GM23248 (cell line): ENCODE measurements around the gene TNNT1. TPM values are rescaled to one million over a fixed set of nuclear protein-coding genes. Genes with fewer than 3 reads are reported as not detected.

Experiments used
- DNase-seq: peaks from one replicate; pipeline ENCODE4 v3.0.0-alpha.2; 2015
- H2AFZ ChIP-seq: fragments of 200-600 bp; sonication (generic); 2 replicates; pipeline ENCODE4 v1.6.1; 2016; ENCODE audit warnings: antibody characterized with exemption
- H3F3A ChIP-seq: fragments of 200-600 bp; sonication (generic); 2 replicates; pipeline ENCODE4 v1.6.1; 2016; ENCODE audit warnings: mild to moderate bottlenecking, antibody characterized with exemption, mixed run types; ENCODE audit not compliant: insufficient read depth
- H3K27ac ChIP-seq: fragments of 200-600 bp; sonication (generic); 2 replicates; pipeline ENCODE4 v1.5.1; 2016; ENCODE audit warnings: mild to moderate bottlenecking
- H3K27me3 ChIP-seq: fragments of 200-600 bp; sonication (generic); replicated peaks from 2 replicates; pipeline ENCODE4 v1.6.1; 2016; ENCODE audit warnings: mild to moderate bottlenecking; ENCODE audit not compliant: insufficient read depth
- H3K36me3 ChIP-seq: fragments of 200-600 bp; sonication (generic); 2 replicates; pipeline ENCODE4 v1.6.1; 2016; ENCODE audit warnings: low read depth, mild to moderate bottlenecking
- H3K4me1 ChIP-seq: fragments of 200-600 bp; sonication (generic); 2 replicates; pipeline ENCODE4 v1.6.1; 2016; ENCODE audit warnings: mild to moderate bottlenecking; ENCODE audit not compliant: insufficient read depth
- H3K4me2 ChIP-seq: fragments of 200-600 bp; sonication (generic); one replicate; pipeline ENCODE4 v1.6.1; 2016; ENCODE audit warnings: mild to moderate bottlenecking; ENCODE audit not compliant: unreplicated experiment
- H3K4me3 ChIP-seq: fragments of 200-600 bp; sonication (generic); 2 replicates; pipeline ENCODE4 v1.5.1; 2016; ENCODE audit warnings: mild to moderate bottlenecking
- H3K79me2 ChIP-seq: fragments of 200-600 bp; sonication (generic); 2 replicates; pipeline ENCODE4 v1.6.1; 2016; ENCODE audit warnings: mild to moderate bottlenecking; ENCODE audit not compliant: insufficient read depth
- H3K9ac ChIP-seq: fragments of 200-600 bp; sonication (generic); 2 replicates; pipeline ENCODE4 v1.6.1; 2016; ENCODE audit warnings: mild to moderate bottlenecking
- H3K9me2 ChIP-seq: fragments of 200-600 bp; sonication (generic); 2 replicates; pipeline ENCODE4 v1.6.1; 2016; ENCODE audit warnings: mixed run types, mild to moderate bottlenecking, moderate library complexity; ENCODE audit not compliant: insufficient read depth
- H3K9me3 ChIP-seq: fragments of 200-600 bp; sonication (generic); one replicate; pipeline ENCODE4 v1.6.1; 2017; ENCODE audit warnings: low read depth
- H4K20me1 ChIP-seq: fragments of 200-600 bp; sonication (generic); 2 replicates; pipeline ENCODE4 v1.6.0; 2016; ENCODE audit not compliant: insufficient read depth
- EZH2 ChIP-seq: fragments of 200-600 bp; sonication (generic); IDR thresholded peaks from 2 replicates; pipeline ENCODE4 v1.6.1; 2018; ENCODE audit warnings: antibody characterized with exemption, mild to moderate bottlenecking; ENCODE audit not compliant: insufficient read depth, poor library complexity, severe bottlenecking
- EZH2phosphoT487 ChIP-seq: fragments of 200-600 bp; sonication (generic); IDR thresholded peaks from 2 replicates; pipeline ENCODE4 v1.6.1; 2018; ENCODE audit warnings: antibody characterized with exemption, moderate library complexity, mild to moderate bottlenecking, low read depth; ENCODE audit not compliant: insufficient read depth
- WGBS, 2 experiments: methylation state at CpG; one replicate each; pipeline ENCODE4 v1.1.6; 2015 to 2017; ENCODE audit warnings: low lambda C conversion rate in 2 of 2, low coverage in 1 of 2; ENCODE audit errors: missing lambda C conversion rate in 2 of 2; 5-methylcytosine and 5-hydroxymethylcytosine counted together
- in situ Hi-C: fragments of 300-500 bp; cut with MboI; formaldehyde crosslinking; loops from 2 replicates; pipeline ENCODE4 v1.15.0; 2020
- polyA plus RNA-seq: library from polyadenylated mRNA; unstranded; fragments of >200 nt; fragmentation: Nextera tagmentation; extraction: Ambion mirVana; gene quantifications from 2 replicates; pipeline ENCODE4 v1.2.1, GENCODE V29; 2016
- total RNA-seq: library from RNA; depleted of rRNA; stranded (reverse); fragments of >200 nt; shearing (Covaris generic); gene quantifications from 2 replicates; pipeline ENCODE4 v1.2.3, GENCODE V29; 2014

Gene TNNT1
- total and polyA plus RNA-seq, 2 experiments from 2014 or later = 0.76 to 1.8 TPM

DNA sequence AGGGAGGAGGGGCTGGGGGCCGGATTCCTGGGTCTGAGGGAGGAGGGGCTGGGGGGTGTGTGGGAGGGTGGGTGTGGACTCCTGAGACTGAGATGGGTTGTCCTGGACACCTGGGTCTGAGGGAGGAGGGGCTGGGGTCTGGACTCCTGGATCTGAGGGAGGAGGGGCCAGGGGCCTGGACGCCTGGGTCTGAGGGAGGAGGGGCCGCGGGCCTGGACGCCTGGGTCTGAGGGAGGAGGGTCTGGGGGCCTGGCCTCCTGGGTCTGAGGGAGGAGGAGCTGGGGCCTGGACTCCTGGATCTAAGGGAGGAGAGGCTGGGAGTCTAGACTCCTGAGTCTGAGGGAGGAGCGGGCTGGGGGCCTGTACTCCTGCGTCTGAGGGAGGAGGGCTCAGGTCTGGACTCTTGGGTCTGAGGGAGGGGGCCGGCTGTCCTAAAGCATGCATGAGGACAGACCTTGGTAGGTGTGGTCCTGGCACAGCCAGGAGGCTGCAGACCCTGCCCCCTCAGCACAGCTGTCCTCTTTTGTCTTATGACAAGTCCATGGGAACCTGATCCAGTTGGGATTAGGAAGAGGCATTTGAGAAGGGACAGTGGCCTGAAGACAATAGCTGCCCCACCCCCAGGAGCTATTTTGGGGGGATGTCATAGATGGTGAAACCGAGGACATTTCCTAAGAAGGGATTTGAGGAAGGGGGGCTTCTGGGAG is 1.3 kb downstream of the TNNT1 start:
- Histone ChIP-seq H3K36me3 (no peaks in the 10 kb centered on the region), H3K79me2 (no peaks in the 10 kb centered on the region), H3F3A (no peaks in the 10 kb centered on the region), H3K27ac (no peak overlapping the region), H3K9ac (no peak overlapping the region), H3K4me2 (no peak overlapping the region), H3K4me1 (no peaks in the 10 kb centered on the region), H4K20me1 (no peaks in the 10 kb centered on the region), H3K4me3 (no peak overlapping the region), H3K9me3 (no peaks in the 10 kb centered on the region), H2AFZ (no peak overlapping the region), H3K27me3 (peaks cover 21% of the 10 kb centered on the region), H3K9me2 (no peaks in the 10 kb centered on the region)
- no peak for DNase-seq
- 4 to 14% methylated on average over 2 to 8 of the region's 9 CpGs for WGBS, 2 experiments
- in situ Hi-C loops = loop anchor here (10.0 to 25.0 kb wide), 2 partner anchors 267 to 490 kb away; partner anchors contain the start of genes CCDC106, ZNF580 and ZNF581
- TF ChIP-seq EZH2phosphoT487 = no peak
- TF ChIP-seq EZH2 = no peak

DNA sequence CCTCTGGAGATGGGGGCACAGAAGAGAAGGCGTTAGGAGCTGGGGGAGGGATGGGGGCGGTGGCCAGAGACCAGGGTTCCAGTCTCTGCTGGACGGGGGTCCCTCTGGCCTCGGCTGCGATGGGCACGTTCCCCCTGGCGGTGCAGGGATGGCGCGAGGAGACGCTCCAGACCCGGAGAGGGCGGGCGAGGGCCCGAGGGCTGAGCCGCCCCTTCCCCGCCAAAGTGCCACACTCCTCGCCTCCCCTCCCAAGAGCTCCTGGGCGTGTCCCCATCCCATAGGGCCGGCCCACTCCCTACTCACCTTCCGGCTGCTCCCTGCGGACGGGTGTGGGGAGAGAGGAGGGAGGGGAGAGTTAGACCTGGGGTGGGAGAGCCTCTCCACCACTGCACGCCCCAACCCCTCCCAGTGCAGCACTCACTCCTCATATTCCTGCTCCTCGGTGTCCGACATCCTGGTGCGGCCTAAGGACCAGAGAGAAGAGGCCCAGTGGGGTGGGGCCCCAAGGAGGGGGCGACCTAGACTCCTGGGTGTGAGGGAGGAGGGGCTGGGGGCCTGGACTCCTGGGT is 2.2 kb downstream of the TNNT1 start:
- H3K27ac ChIP-seq = no peak overlapping the region
- no peak overlapping the region for H2AFZ ChIP-seq
- H3K9me2 ChIP-seq = no peaks in the 10 kb centered on the region
- H4K20me1 ChIP-seq = no peaks in the 10 kb centered on the region
- H3K9ac ChIP-seq = no peak overlapping the region
- WGBS, 2 experiments = 2 to 8% methylated on average over 10 to 27 of the region's 27 CpGs
- no peaks in the 10 kb centered on the region for H3K4me1 ChIP-seq
- H3K9me3 ChIP-seq = no peaks in the 10 kb centered on the region
- H3K4me2 ChIP-seq = no peak overlapping the region
- no peaks in the 10 kb centered on the region for H3F3A ChIP-seq
- no peaks in the 10 kb centered on the region for H3K36me3 ChIP-seq
- peaks cover 29% of the 10 kb centered on the region for H3K27me3 ChIP-seq
- in situ Hi-C loops = loop anchor here (10.0 to 25.0 kb wide), 2 partner anchors 268 to 491 kb away; partner anchors contain the start of genes CCDC106, ZNF580 and ZNF581
- DNase-seq = peak; percentile 16
- no peaks in the 10 kb centered on the region for H3K79me2 ChIP-seq
- TF ChIP-seq EZH2phosphoT487 (no peak), EZH2 (no peak)
- no peak overlapping the region for H3K4me3 ChIP-seq

DNA sequence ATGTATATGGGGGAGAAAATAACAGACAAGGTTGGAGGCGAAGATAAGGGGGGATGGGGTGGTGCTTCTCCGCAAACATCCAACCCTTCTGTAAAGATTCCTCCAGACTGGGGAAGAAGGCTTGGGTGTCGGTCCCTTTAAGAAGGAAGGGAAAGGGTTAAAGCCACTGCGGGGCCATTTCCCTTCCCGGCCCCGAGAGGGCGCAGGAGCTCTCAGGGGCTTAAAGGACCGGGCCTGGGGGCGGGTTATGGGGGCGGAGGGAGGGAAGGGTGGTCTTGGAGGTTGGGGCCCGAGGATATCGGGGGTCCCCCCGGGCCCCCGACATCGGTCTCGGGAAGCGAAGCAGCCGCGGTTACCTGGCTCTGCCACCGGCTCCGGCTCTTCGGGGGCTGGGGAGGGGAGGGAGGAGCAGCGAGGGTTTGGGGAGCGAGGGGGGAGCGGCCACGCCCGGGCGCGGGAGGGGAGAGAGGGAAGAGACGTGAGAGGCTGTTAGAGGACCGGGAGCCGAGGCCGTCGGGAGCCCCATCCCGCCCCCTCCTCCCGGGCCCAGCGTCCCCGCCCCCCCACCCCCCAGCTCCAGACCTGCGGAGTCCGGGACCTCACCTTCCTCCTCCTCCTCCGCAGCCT is 2.8 kb downstream of the TNNT1 start:
- DNase-seq = peak; percentile 46
- no peaks in the 10 kb centered on the region for H3K36me3 ChIP-seq
- H3K4me1 ChIP-seq = no peaks in the 10 kb centered on the region
- H3K27ac ChIP-seq = no peak overlapping the region
- no peak overlapping the region for H3K4me2 ChIP-seq
- no peaks in the 10 kb centered on the region for H3K9me3 ChIP-seq
- no peaks in the 10 kb centered on the region for H3K79me2 ChIP-seq
- no peak overlapping the region for H2AFZ ChIP-seq
- no peak overlapping the region for H3K4me3 ChIP-seq
- no peaks in the 10 kb centered on the region for H4K20me1 ChIP-seq
- WGBS, 2 experiments = 0 to 3% methylated on average over 6 to 39 of the region's 41 CpGs
- no peaks in the 10 kb centered on the region for H3K9me2 ChIP-seq
- in situ Hi-C loops = loop anchor here (10.0 to 25.0 kb wide), 2 partner anchors 269 to 491 kb away; partner anchors contain the start of genes CCDC106, ZNF580 and ZNF581
- H3K9ac ChIP-seq = no peak overlapping the region
- H3K27me3 ChIP-seq = peaks cover 30% of the 10 kb centered on the region
- no peaks in the 10 kb centered on the region for H3F3A ChIP-seq
- TF ChIP-seq EZH2phosphoT487 (no peak), EZH2 (no peak)

DNA sequence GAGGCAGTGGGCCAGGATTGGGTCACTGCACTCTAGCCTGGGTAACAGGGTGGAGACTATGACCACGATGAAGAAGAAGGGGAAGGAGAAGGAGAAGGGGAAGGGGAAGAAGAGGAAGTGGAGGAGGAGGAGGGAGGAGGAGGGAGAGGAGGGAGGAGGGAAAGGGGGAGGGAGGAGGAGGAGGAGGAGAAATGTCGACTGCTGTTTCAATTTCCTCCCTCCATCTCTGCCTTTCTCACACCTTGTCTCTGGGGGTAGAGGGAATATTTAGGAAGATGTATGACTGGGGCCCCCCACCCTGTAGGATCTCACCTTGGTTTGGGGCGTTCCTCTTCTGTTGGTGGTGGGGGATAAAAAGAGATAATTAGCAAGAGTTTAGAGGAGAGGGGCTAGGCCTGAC is 3.8 kb downstream of the TNNT1 start:
- WGBS, 2 experiments = 27 to 28% methylated on average over 2 to 3 of the region's 3 CpGs
- Histone ChIP-seq H4K20me1 (no peaks in the 10 kb centered on the region), H3K27me3 (peaks cover 27% of the 10 kb centered on the region), H3K9me2 (no peaks in the 10 kb centered on the region), H3K4me2 (no peak overlapping the region), H3K9me3 (no peaks in the 10 kb centered on the region), H3K9ac (no peak overlapping the region), H3F3A (no peaks in the 10 kb centered on the region), H3K27ac (no peak overlapping the region), H2AFZ (no peak overlapping the region), H3K4me3 (no peak overlapping the region), H3K79me2 (no peaks in the 10 kb centered on the region), H3K36me3 (no peaks in the 10 kb centered on the region), H3K4me1 (no peaks in the 10 kb centered on the region)
- no peak for TF ChIP-seq EZH2
- no peak for TF ChIP-seq EZH2phosphoT487
- in situ Hi-C loops = loop anchor here (10.0 to 25.0 kb wide), 2 partner anchors 270 to 492 kb away; partner anchors contain the start of genes CCDC106, ZNF580 and ZNF581
- DNase-seq = no peak
